Uterus (tissue), 2 donors: ENCODE data around the gene CPM.

Source experiments
- CTCF ChIP-seq, 4 experiments: fragments of 200-600 bp in 2 of 4; fragments of 450-650 bp in 2 of 4; sonication (generic) in 2 of 4; IDR thresholded peaks; one replicate each; pipeline ENCODE4 v1.5.1; 2016 to 2019; ENCODE audit warnings: antibody characterized with exemption in 4 of 4, mild to moderate bottlenecking in 2 of 4, moderate library complexity in 1 of 4
- POLR2A ChIP-seq, 2 donors: fragments of 450-650 bp; IDR thresholded peaks; one replicate each; pipeline ENCODE4 v1.6.1; 2016; ENCODE audit warnings: antibody characterized with exemption in 2 of 2, mild to moderate bottlenecking in 1 of 2, moderate library complexity in 1 of 2

- TF ChIP-seq CTCF (IDR thresholded peaks at IDR 0.05) (no peak), POLR2A (IDR thresholded peaks at IDR 0.05) (no peak)
Measured at GRCh38 chr12:68919581-68920239, 13.3 kb downstream of the CPM start.
